ENCODE data around the gene CYP8B1.

DNA sequence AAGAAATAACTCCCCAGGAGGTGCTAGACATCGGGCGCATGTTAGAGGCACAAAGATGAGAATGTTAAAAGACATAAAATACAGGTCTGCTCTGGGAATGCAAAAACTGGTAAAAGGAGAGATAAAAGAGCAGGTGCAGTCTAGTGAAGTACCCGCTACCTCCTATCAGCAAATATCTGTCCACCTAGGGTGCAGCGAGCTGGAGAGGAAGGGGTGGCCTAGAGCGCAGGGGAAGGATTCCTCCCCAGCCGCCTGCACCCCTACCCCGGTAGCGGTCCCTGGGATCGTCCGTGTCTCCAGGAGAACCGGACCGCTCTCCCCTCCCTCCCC lies 30.0 kb upstream of the CYP8B1 start:
- TF ChIP-seq POLR2A (IDR thresholded peaks at IDR 0.05): no peak
- TF ChIP-seq, protein P1, sequence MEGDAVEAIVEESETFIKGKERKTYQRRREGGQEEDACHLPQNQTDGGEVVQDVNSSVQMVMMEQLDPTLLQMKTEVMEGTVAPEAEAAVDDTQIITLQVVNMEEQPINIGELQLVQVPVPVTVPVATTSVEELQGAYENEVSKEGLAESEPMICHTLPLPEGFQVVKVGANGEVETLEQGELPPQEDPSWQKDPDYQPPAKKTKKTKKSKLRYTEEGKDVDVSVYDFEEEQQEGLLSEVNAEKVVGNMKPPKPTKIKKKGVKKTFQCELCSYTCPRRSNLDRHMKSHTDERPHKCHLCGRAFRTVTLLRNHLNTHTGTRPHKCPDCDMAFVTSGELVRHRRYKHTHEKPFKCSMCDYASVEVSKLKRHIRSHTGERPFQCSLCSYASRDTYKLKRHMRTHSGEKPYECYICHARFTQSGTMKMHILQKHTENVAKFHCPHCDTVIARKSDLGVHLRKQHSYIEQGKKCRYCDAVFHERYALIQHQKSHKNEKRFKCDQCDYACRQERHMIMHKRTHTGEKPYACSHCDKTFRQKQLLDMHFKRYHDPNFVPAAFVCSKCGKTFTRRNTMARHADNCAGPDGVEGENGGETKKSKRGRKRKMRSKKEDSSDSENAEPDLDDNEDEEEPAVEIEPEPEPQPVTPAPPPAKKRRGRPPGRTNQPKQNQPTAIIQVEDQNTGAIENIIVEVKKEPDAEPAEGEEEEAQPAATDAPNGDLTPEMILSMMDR (IDR thresholded peaks at IDR 0.05): no peak
- TF ChIP-seq EP300 (IDR thresholded peaks at IDR 0.05): no peak

All from stomach (tissue), 4 donors.